Measurements from ENCODE around the gene LIPC. TPM values are rescaled to one million over a fixed set of nuclear protein-coding genes. Genes with fewer than 3 reads are reported as not detected.

Gene LIPC
- total RNA-seq, 5 donors from 2014 or later (not counting 1 experiment from before 2014, with no cell fraction given), result 0.89 to 2.1 (median 1.5) TPM

DNA sequence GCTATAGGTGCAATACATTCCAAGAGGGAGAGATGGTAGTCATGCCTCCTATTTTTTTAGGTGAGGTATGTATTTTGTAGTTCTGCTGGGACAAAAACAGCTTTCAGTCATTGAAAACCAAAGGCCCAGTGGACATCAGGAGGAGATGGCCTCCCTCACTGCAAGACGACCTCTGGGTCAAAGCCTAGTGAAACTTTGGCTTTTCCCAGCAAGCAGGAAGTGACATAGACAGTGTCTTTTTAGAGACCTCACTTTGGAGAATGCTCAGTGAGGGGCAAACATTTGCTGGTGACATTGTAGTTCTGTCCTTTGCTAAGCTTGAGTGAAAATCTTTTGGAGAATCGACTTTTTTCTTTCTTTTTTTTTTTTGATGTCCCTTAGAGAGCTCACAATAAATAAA, 27.3 kb downstream of the LIPC start:
- Histone ChIP-seq H3K4me3 (ENCODE audit: control insufficient read depth in 1 of 2, extremely low read depth in 1 of 2, low read length in 1 of 2) (no peak overlapping the region), H3K36me3 (ENCODE audit: control insufficient read depth in 2 of 2, extremely low read depth in 1 of 2, insufficient read depth in 1 of 2, low read length in 1 of 2) (no peaks in the 10 kb centered on the region), H3K27me3 (replicated peaks in 1 of 2; ENCODE audit: control insufficient read depth in 2 of 2, extremely low read depth in 1 of 2, insufficient read depth in 2 of 2, low read length in 1 of 2) (no peaks in the 10 kb centered on the region), H3K9me3 (no peaks in the 10 kb centered on the region), H3K27ac (ENCODE audit: low read length) (no peak overlapping the region), H3K4me1 (ENCODE audit: control insufficient read depth in 1 of 2, extremely low read depth in 1 of 2, insufficient read depth in 2 of 2, low read length in 2 of 2) (peaks cover 23 to 43% of the 10 kb centered on the region in 2 experiments)
- POLR2A ChIA-PET, result no interaction called here
- DNase-seq, result no peak
- Mint-ChIP-seq H3K36me3 (no peaks in the 10 kb centered on the region), H3K27me3 (no peaks in the 10 kb centered on the region), H3K4me1 (peaks cover 48 to 57% (median 54%) of the 10 kb centered on the region in 3 donors), H3K4me3 (peak overlapping the region in 1 of 3 donors; percentile 18), H3K27ac (no peak overlapping the region), H3K9me3 (no peaks in the 10 kb centered on the region)
- no peak for ATAC-seq (replicated peaks in 1 of 4)
- WGBS (ENCODE audit: insufficient coverage), result 0% methylated on average over 1 of the region's 2 CpGs
- CTCF ChIA-PET, result no interaction called here

DNA sequence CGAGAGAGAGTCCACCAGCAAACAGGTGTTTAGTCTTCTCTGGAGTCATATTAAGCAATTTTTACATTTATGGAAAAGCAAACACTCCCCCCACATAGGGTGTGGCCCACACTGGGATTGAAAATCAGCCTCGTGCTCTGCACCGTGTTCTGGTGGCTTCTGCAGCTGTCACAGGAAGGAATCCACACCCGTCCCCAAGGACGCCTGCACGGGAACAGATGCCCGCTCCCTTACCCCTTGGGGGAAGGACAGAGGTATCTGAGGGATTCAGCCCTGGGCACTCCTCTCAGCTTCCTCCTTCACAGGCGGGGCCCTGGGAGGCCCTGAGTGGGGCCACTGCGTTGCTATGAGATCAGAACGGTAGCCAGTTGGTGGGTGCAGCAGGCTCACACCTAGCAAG, 27.8 kb downstream of the LIPC start:
- DNase-seq, result no peak
- H3K4me3 ChIP-seq (ENCODE audit: control insufficient read depth in 1 of 2, extremely low read depth in 1 of 2, low read length in 1 of 2), result no peak overlapping the region
- ChIA-PET POLR2A (no interaction called here), CTCF (no interaction called here)
- ATAC-seq (replicated peaks in 1 of 4), result no peak
- H3K27me3 ChIP-seq (replicated peaks in 1 of 2; ENCODE audit: control insufficient read depth in 2 of 2, extremely low read depth in 1 of 2, insufficient read depth in 2 of 2, low read length in 1 of 2), result no peaks in the 10 kb centered on the region
- no peaks in the 10 kb centered on the region for H3K27me3 Mint-ChIP-seq
- WGBS (ENCODE audit: insufficient coverage), result no CpG with 5 or more reads among the region's 10 CpGs
- no peaks in the 10 kb centered on the region for H3K9me3 Mint-ChIP-seq
- peaks cover 23 to 41% of the 10 kb centered on the region in 2 experiments for H3K4me1 ChIP-seq (ENCODE audit: control insufficient read depth in 1 of 2, extremely low read depth in 1 of 2, insufficient read depth in 2 of 2, low read length in 2 of 2)
- no peaks in the 10 kb centered on the region for H3K9me3 ChIP-seq
- H3K27ac Mint-ChIP-seq, result no peak overlapping the region
- no peaks in the 10 kb centered on the region for H3K36me3 Mint-ChIP-seq
- no peak overlapping the region for H3K4me3 Mint-ChIP-seq
- no peak overlapping the region for H3K27ac ChIP-seq (ENCODE audit: low read length)
- H3K4me1 Mint-ChIP-seq, result peaks cover 53 to 58% (median 54%) of the 10 kb centered on the region in 3 donors
- no peaks in the 10 kb centered on the region for H3K36me3 ChIP-seq (ENCODE audit: control insufficient read depth in 2 of 2, extremely low read depth in 1 of 2, insufficient read depth in 1 of 2, low read length in 1 of 2)

DNA sequence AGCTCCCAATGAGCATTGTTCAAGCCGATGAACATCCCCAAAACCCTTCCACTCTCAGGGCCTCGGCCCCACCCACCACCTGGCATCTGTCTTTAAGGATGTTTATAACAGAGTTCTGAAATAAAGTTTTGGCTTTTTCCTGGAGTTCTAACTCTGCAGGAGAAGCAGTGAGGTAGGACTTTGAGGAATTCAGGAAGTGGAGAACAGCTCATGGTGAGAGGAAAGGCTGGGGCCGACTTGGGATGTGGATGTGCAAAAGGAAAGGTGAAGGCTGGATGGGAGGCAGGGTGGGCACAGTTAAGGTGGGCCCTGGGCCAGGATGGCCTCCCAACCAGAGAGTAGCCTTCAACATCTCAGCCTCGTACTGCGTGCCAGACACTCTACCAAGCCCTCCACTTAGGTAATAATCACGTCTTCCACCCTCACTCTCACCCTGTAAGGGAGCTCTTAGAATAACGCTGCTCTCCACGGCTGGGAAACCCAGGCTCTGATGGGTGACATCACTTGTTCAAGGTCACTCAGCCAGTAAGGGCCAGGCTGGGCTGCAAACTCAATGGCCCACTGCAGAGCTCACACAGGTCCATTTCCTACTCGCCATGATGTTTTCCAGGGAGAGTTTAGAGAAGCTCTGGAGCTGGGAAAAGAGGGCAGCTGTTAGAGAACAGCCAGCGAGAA, 28.5 kb downstream of the LIPC start:
- H3K4me1 ChIP-seq (ENCODE audit: control insufficient read depth in 1 of 2, extremely low read depth in 1 of 2, insufficient read depth in 2 of 2, low read length in 2 of 2), result peaks cover 23 to 39% of the 10 kb centered on the region in 2 experiments
- POLR2A ChIA-PET, result no interaction called here
- no peak overlapping the region for H3K27ac ChIP-seq (ENCODE audit: low read length)
- no peak overlapping the region for H3K4me3 Mint-ChIP-seq
- no peaks in the 10 kb centered on the region for H3K36me3 Mint-ChIP-seq
- 96% methylated on average over 8 of the region's 10 CpGs for WGBS (ENCODE audit: insufficient coverage)
- H3K27ac Mint-ChIP-seq, result no peak overlapping the region
- no peaks in the 10 kb centered on the region for H3K9me3 ChIP-seq
- ATAC-seq (replicated peaks in 1 of 4), result no peak
- H3K27me3 ChIP-seq (replicated peaks in 1 of 2; ENCODE audit: control insufficient read depth in 2 of 2, extremely low read depth in 1 of 2, insufficient read depth in 2 of 2, low read length in 1 of 2), result no peaks in the 10 kb centered on the region
- H3K4me3 ChIP-seq (ENCODE audit: control insufficient read depth in 1 of 2, extremely low read depth in 1 of 2, low read length in 1 of 2), result no peak overlapping the region
- no peaks in the 10 kb centered on the region for H3K9me3 Mint-ChIP-seq
- CTCF ChIA-PET, result interaction anchor here (0.6 kb wide), 2 partner anchors 234 to 1096 kb away, joined by 3 to 4 read pairs; no protein-coding TSS in a partner anchor
- DNase-seq, result no peak
- H3K4me1 Mint-ChIP-seq, result peaks cover 49 to 55% (median 53%) of the 10 kb centered on the region in 3 donors
- H3K36me3 ChIP-seq (ENCODE audit: control insufficient read depth in 2 of 2, extremely low read depth in 1 of 2, insufficient read depth in 1 of 2, low read length in 1 of 2), result no peaks in the 10 kb centered on the region
- H3K27me3 Mint-ChIP-seq, result no peaks in the 10 kb centered on the region

DNA sequence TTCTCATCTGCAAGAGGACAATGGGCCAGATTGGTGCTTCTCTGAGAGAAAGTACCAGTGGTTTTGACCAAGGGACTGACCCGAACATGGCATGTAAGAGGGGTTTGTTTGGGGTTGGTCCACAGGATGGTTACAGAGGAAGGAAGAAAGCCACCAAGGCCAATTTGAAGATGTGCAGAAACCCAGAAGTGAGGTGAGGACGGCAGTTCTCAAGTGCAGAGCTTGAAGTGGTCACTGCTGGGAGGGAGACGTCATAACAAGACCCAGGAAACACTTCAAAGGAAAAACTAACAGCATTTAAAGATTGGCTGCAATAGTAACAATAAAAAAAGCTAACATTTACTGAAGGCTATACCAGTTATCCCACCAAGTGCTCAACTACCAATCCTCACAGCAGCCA, 29.1 kb downstream of the LIPC start:
- ChIA-PET CTCF (interaction anchor here (0.6 kb wide), 2 partner anchors 235 to 1096 kb away, joined by 3 to 4 read pairs; no protein-coding TSS in a partner anchor), POLR2A (interaction anchor here in 1 of 2 donors (0.6 kb wide), 1 partner anchor 70 kb away, joined by 3 read pairs; no protein-coding TSS in a partner anchor)
- H3K9me3 ChIP-seq, result no peaks in the 10 kb centered on the region
- H3K4me3 Mint-ChIP-seq, result no peak overlapping the region
- no peak overlapping the region for H3K27ac Mint-ChIP-seq
- H3K4me1 Mint-ChIP-seq, result peaks cover 49 to 55% (median 53%) of the 10 kb centered on the region in 3 donors
- ATAC-seq (replicated peaks in 1 of 4) (no peak), DNase-seq (no peak)
- H3K9me3 Mint-ChIP-seq, result no peaks in the 10 kb centered on the region
- H3K36me3 ChIP-seq (ENCODE audit: control insufficient read depth in 2 of 2, extremely low read depth in 1 of 2, insufficient read depth in 1 of 2, low read length in 1 of 2), result no peaks in the 10 kb centered on the region
- no peak overlapping the region for H3K27ac ChIP-seq (ENCODE audit: low read length)
- H3K36me3 Mint-ChIP-seq, result no peaks in the 10 kb centered on the region
- 100% methylated on average over 1 of the region's 3 CpGs for WGBS (ENCODE audit: insufficient coverage)
- H3K4me1 ChIP-seq (ENCODE audit: control insufficient read depth in 1 of 2, extremely low read depth in 1 of 2, insufficient read depth in 2 of 2, low read length in 2 of 2), result peaks cover 23 to 39% of the 10 kb centered on the region in 2 experiments
- H3K27me3 Mint-ChIP-seq, result no peaks in the 10 kb centered on the region
- no peak overlapping the region for H3K4me3 ChIP-seq (ENCODE audit: control insufficient read depth in 1 of 2, extremely low read depth in 1 of 2, low read length in 1 of 2)
- no peaks in the 10 kb centered on the region for H3K27me3 ChIP-seq (replicated peaks in 1 of 2; ENCODE audit: control insufficient read depth in 2 of 2, extremely low read depth in 1 of 2, insufficient read depth in 2 of 2, low read length in 1 of 2)

DNA sequence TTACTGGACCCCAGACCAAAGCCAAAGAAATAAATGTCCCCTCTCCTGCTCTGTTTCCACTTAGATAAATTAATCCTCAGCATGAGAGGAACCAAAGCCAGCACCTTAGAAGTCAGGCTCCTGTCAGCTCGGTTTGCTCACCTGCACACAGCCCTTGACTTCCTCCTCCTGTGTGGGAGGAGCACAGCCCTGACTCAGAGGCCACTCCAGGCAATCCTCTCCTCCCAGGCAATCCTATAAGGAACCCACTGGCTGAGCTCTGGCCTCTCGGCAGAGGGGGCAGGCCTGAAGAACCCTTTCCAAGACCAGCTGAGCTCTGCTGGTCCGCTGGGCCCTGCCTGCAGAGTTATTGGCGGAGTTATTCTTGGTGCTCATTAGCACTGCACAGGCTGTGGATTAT, 30.8 kb downstream of the LIPC start:
- Mint-ChIP-seq H3K9me3 (no peaks in the 10 kb centered on the region), H3K27ac (peak overlapping the region in 1 of 2 donors; percentile 18), H3K27me3 (no peaks in the 10 kb centered on the region), H3K36me3 (no peaks in the 10 kb centered on the region), H3K4me1 (peaks cover 47 to 51% (median 49%) of the 10 kb centered on the region in 3 donors), H3K4me3 (peak overlapping the region in 1 of 3 donors; percentile 6)
- Histone ChIP-seq H3K9me3 (no peaks in the 10 kb centered on the region), H3K4me3 (ENCODE audit: control insufficient read depth in 1 of 2, extremely low read depth in 1 of 2, low read length in 1 of 2) (no peak overlapping the region), H3K4me1 (ENCODE audit: control insufficient read depth in 1 of 2, extremely low read depth in 1 of 2, insufficient read depth in 2 of 2, low read length in 2 of 2) (peaks cover 23 to 39% of the 10 kb centered on the region in 2 experiments), H3K27me3 (replicated peaks in 1 of 2; ENCODE audit: control insufficient read depth in 2 of 2, extremely low read depth in 1 of 2, insufficient read depth in 2 of 2, low read length in 1 of 2) (no peaks in the 10 kb centered on the region), H3K27ac (ENCODE audit: low read length) (no peak overlapping the region), H3K36me3 (ENCODE audit: control insufficient read depth in 2 of 2, extremely low read depth in 1 of 2, insufficient read depth in 1 of 2, low read length in 1 of 2) (no peaks in the 10 kb centered on the region)
- ChIA-PET POLR2A (no interaction called here), CTCF (no interaction called here)
- 71% methylated on average over 3 of the region's 4 CpGs for WGBS (ENCODE audit: insufficient coverage)
- ATAC-seq (replicated peaks in 1 of 4) (peak in 2 of 4 experiments; percentile 52 to 54), DNase-seq (no peak)

DNA sequence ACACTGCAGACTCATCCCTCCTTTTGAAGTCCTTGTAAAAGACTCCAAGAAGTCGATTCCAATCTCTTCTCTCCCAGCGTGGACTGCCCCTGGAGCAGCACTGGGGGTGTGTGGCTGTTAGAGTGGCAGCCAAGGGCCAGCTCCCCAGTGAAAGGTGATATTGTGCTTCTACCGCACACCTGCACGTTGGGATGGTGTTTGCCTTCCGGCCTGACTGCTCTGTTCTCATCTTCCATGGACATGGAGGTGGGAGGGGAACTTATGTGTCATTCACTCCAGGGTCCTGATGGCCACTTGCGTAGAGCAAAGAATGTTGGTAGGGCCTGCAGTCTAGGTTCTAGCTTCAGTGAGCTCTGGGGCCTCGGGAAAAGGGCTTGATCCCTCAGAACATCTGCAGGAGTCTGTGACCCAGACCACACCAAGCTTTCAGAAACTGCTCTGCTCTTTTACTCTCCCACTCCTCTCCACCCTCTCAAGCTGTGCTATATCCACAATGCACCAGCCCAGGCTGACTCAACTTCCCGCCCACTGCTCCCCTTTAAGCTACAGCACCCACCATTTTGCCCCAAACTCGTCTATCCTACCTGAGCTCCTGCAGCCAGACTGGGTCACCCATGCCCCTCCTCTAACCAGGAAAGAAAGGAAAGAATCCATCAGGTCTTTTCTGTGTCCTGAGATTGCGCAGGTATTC, 31.3 kb downstream of the LIPC start:
- DNase-seq, result no peak
- WGBS (ENCODE audit: insufficient coverage), result 60% methylated on average over 2 of the region's 10 CpGs
- Mint-ChIP-seq H3K4me1 (peaks cover 41 to 45% (median 44%) of the 10 kb centered on the region in 3 donors), H3K27ac (no peak overlapping the region), H3K36me3 (no peaks in the 10 kb centered on the region), H3K9me3 (no peaks in the 10 kb centered on the region), H3K4me3 (peak overlapping the region in 1 of 3 donors; percentile 4), H3K27me3 (no peaks in the 10 kb centered on the region)
- no peaks in the 10 kb centered on the region for H3K36me3 ChIP-seq (ENCODE audit: control insufficient read depth in 2 of 2, extremely low read depth in 1 of 2, insufficient read depth in 1 of 2, low read length in 1 of 2)
- no peak overlapping the region for H3K4me3 ChIP-seq (ENCODE audit: control insufficient read depth in 1 of 2, extremely low read depth in 1 of 2, low read length in 1 of 2)
- ChIA-PET CTCF (no interaction called here), POLR2A (no interaction called here)
- no peaks in the 10 kb centered on the region for H3K27me3 ChIP-seq (replicated peaks in 1 of 2; ENCODE audit: control insufficient read depth in 2 of 2, extremely low read depth in 1 of 2, insufficient read depth in 2 of 2, low read length in 1 of 2)
- H3K27ac ChIP-seq (ENCODE audit: low read length), result no peak overlapping the region
- H3K9me3 ChIP-seq, result no peaks in the 10 kb centered on the region
- ATAC-seq (replicated peaks in 1 of 4), result no peak
- H3K4me1 ChIP-seq (ENCODE audit: control insufficient read depth in 1 of 2, extremely low read depth in 1 of 2, insufficient read depth in 2 of 2, low read length in 2 of 2), result peaks cover 21 to 36% of the 10 kb centered on the region in 2 experiments
